Caki2 (cell line): ENCODE data around the gene RNF166. TPM values are rescaled to one million over a fixed set of nuclear protein-coding genes. Genes with fewer than 3 reads are reported as not detected.

Source experiments
- DNase-seq: peaks from one replicate; pipeline ENCODE4 v3.0.0-alpha.2; 2015; ENCODE audit warnings: low read depth
- in situ Hi-C: cut with HindIII; loops from 2 replicates; pipeline ENCODE4 v1.10.0; 2016; ENCODE audit warnings: low sequenced_read_pairs, low pct_unique_long_range_greater_than_20kb, mixed read lengths
- total RNA-seq: library from RNA; depleted of rRNA; stranded (reverse); fragments of >200 nt; shearing (Covaris generic); gene quantifications from 2 replicates; pipeline ENCODE4 v1.2.3, GENCODE V29; 2014; ENCODE audit warnings: low replicate concordance

Gene RNF166
- total RNA-seq, 1 experiment from 2014 or later: 24.4 TPM

DNA sequence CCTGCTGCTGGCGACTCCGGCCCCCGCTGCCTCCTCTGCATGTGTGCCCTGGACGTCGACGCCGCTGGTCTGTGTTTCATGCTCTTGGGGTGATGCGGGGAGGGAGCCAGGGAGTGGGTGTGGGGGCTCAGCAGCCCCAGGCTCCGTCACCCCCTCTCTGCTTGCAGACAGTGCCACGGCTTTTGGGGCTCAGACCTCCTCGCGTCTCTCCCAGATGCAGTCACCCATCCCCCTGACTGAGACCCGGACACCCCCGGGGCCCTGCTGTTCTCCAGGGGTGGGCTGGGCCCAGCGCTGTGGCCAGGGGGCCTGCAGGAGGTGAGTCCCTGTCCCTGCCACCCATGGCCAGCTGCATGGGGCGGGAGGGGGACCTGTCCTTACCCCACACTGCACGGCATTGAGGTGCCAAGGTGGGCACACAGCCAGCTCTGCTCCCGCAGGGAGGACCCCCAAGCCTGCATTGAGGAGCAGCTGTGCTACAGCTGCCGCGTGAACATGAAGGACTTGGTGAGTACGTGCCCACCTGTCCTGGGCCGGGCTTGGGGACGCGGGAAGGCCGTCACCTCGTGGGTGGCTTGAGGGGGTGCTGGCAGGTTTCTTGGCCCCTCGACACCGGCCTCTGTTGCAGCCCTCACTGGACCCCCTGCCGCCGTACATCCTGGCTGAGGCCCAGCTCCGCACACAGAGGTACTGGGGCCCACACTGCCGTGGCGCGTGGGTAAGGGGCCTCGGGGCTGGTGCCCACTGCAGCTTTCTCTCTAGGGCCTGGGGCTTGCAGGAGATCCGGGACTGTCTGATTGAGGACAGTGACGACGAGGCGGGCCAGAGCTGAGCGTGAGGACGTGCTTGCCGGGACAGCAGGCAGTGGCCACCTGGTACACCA, 8.5 kb upstream of the RNF166 start:
- in situ Hi-C loops: no loop called here
- no peak for DNase-seq

DNA sequence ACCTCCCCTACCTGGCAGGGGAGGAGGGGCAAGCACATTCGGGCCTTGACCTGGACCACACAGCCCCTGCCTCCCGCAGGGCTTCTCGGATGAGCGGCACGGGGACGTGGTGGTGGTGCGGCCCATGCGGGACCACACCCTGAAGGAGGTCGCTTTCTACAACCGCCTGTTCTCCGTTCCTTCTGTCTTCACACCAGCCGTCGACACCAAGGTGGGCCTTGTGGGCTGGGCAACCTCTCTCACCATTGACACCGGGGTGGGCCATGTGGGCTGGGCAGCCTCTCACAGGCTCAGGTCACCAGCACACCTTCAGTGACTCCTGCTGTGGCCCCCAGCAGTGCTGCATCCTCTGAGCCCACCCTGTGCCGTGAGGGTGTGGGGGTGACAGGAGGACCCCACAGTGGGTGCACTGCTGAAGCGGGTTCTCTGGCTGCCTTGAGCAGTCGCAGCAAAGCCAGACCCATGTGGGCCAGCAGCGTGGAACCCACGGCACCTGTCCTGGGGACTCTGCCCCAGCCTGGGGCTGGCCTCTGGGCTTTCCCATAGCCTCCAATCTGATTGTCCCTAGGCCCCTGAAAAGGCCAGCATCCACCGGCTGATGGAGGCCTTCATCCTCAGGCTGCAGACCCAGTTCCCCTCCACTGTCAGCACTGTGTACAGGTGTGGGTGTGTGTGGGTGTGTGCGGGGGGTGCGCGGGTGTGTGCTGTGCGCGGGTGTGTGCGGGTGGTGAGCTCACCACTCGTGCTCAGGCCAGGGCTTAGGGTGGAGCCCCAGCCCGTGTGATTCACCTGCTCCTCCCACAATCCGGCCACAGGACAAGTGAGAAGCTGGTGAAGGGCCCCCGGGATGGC, 7.6 kb upstream of the RNF166 start:
- DNase-seq: no peak
- in situ Hi-C loops: no loop called here

DNA sequence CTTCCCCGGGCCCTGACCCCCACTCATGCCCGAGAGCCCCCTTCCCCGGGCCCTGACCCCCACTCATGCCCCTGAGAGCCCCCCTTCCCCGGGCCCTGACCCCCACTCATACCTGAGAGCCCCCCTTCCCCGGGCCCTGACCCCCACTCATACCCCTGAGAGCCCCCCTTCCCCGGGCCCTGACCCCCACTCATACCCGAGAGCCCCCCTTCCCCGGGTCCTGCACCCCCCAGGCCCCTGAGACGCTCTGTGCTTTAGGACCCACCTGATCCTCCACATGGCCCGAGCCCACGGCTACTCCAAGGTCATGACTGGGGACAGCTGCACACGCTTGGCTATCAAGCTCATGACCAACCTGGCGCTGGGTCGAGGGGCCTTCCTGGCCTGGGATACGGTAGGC, 6.8 kb upstream of the RNF166 start:
- in situ Hi-C loops: no loop called here
- no peak for DNase-seq

DNA sequence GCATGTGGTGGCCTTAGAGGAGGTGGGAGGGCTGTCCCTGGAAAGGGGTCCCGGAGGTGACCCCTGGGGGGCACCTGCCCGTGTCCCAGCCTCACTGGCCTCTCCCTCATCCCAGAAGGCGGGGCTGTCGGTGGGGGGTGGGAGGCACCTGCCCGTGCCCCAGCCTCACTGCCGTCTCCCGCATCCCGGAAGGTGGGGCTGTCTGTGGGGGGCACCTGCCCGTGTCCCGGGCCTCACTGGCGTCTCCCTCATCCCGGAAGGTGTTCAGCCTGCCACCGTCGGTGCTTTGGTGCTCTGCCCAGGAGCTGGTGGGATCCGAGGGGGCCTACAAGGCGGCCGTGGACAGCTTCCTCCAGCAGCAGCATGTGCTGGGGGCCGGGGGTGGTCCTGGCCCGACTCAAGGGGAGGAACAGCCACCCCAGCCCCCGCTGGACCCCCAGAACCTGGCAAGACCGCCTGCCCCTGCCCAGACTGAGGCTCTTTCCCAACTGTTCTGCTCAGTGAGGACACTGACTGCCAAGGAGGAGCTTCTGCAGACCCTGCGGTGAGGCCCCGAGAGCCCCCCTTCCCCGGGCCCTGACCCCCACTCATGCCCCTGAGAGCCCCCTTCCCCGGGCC, 6.3 kb upstream of the RNF166 start:
- in situ Hi-C loops: no loop called here
- DNase-seq: no peak

GRCh38 chr16:88711750-88712340, 5.6 kb upstream of the RNF166 start:
- DNase-seq: no peak
- in situ Hi-C loops: no loop called here

DNA sequence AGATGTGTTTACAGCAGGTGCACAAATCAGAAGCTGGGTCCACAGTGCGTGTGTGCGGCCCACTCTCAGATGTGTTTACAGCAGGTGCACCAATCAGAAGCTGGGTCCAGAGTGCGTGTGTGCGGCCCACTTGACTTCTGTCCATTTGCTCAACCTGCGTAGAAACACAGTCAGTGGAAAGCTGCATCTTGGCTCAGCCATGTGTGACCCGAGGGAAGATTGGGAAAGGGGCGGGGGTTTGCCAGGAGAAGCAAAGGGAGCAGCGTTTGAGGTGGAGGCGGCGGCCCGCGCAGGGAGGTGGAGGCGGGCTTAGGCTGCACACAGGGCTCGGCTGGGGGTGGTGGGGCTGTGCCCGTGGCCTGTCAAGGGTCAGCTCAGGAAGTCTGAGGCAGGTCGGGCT, 4.3 kb upstream of the RNF166 start:
- in situ Hi-C loops: no loop called here

DNA sequence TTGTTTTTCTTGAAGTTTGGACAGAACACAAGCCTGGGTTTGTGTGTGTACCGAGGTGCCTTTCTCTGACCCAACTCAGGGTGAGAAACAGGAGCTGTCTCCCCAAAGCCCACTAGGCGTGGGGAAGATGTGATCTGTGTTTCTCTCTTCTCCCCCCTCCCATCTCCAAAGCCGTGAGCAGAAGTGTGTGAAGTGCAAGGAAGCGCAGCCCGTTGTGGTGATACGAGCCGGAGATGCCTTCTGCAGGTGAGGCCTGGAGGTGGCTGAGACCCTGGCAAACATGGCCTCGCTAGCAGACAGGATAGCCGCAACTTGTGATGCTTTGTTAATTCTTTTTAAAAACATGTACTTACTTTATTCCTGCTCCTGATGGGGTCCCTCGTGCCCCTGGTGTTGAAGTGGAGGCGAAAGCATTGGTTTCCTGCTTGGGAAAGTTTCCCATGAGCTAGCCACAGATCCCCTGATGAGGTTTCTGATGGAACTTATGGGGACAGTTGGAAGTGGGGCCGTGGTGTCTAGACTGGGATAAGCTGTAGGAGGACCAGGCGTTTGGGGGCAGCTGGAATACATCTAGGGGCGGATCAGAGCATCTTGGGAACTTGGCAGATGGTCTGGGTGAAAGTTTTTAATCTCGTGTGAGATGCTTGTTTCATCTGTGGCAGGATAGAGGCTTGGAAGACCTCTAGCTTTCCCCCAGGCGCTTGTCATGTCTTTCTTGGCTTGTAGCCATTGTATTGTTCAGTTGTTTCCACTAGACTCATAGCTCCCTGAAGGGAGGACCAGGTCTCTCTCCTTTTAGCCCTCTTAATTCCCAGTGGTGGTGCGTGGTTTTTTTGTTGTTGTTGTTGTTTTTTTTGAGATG, 988 bp upstream of the RNF166 start:
- in situ Hi-C loops: no loop called here
- no peak for DNase-seq

More for the DNA sequence above, 4.3 kb upstream of the RNF166 start:
- no peak for DNase-seq

GRCh38 chr16:88705801-88706228, 393 bp downstream of the RNF166 start:
- in situ Hi-C loops: no loop called here
- no peak for DNase-seq

DNA sequence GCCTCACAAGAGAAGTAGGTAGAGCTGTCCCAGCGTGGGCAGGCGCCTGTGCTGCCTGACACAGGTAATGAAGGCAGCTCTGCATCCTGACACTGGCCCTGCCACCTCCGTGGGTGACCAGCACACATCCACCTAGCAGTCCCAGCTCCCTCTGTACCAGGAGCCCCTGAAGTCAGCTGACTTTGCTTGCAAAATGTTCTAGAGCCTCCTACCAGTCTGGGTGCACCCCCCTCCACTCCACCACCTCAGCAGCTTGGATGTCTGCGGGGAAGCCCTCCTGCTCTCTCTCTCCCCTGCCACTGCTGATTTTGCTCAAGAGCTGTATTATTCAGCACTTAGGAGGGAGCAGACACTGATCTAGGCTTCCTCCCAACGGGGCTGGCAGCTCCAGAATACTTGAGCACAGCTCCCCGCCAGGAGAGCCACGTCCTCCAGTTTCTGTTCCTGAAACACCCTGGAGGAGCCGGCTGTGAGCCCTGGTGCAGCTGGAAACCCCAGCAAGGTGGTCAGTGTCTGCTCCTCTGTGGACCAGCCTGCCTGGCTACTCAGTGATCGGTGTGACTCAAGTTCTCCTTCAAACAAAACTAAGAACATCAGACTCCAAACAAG, 1.0 kb downstream of the RNF166 start:
- no peak for DNase-seq
- in situ Hi-C loops: no loop called here

DNA sequence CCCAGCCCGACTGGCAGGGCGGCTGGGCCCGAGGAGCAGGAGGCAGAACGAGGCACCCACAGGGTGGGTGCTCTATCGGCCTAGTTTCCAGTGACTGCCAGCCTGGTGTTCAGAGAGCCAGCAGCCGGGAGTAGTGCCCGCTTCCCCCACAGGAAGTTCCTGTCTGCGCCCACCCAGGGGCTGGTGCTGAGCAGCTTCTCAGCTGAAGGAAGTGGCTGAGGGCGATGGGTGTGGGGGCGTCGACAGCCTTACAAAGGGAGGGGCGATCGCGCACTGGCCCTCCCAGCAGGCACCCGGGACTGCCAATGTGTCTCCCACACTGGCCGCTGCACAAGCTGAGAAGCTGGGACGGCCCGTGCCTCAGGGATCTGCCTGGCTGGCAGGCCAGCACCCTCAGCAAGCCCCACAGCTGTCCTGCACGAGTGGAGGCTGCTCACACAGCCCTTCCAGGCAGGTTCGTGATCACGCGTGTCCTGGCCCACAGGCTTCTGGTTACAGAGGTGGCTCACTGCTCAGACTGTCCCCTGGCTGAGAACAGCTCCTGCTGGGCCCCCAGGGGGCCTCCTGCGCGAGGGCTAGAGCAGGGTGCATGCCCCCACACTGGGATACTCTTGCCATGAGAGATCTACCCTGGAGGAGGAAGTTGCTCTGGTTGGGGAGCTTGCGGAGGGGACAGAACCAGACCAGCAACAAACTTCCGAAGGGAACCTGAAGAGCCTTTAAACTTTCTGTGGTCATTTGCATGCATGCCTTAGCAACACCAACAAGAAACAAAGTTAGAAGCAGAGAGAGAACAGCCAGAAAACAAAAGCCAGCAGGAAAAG, 2.5 kb downstream of the RNF166 start:
- in situ Hi-C loops: no loop called here
- no peak for DNase-seq

DNA sequence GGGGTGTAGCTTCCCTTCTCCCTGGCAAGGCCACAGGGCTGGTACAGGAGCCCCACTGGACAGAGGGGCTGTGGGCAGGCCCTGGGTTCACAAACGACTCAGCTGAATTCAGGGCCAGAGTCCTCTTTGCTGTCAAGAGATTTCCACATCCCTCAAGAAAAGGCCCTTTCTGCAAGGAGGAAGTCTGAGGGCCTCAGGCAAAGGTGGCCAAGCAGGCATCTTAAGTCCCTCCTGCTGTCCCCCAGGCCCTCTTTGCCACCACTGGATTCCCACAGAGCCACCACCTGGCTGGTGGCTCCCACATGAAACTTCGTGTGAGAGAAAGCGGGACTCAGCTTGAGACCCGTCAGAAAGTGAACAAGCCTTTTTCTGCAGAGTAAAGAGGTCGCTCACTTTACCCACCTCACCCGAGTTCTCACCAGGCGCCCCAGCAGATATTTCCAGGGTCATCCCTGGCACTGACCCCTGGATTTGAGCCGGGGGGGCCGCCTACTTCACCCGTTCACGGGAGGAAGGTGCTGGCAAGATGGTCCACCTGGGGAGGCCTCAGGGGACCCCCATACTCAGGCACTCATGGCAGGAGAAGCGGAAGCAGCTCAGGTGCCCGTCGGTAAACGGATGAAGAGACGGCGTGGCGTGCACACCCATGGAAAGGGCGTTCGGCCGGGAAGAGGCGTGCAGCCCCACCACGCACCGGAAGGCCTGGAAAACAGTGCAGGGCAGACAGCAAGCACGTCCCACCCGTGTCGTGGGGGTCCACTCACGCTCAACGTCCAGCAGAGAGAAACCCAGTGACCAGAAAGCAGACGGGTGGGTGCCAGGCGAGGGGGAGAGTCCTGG, 3.6 kb downstream of the RNF166 start:
- in situ Hi-C loops: no loop called here
- no peak for DNase-seq

DNA sequence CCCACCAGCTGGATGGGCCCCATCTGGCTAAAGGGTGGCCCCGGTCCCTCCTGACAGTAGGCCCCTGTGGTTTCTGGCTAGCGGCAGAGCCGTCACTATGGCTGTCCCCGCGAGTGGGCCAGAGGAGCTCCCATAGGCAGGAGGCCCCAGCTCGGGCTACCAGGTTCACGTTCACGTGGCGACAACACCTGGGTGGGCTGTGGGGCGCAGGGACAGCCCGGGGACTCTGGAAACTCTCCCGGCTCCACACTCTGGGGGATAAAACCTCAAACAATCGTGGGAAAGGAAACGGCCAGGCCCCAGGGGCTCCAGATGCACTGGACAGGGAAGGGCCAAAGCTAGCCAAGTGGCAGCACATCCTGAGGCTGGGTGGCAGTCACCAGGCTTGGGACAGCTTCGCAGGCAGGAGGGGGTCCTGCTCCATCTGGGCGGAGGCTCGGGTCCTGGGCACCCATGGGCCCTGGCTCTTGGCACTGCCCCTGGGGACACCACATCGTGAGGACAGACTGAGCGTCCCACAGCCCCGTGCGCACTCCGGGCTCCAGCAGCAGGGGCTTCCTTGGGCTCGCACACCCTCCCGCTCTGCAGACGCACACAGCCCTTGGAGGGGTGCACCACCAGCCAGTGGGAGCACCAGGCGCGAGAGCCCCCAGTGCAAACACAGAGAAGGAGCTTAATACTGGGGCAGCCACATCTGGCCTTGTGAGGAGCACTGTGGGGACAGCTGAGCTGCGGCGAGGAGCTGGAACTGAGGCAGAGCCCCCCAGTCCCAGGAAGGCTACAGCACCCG, 4.4 kb downstream of the RNF166 start:
- in situ Hi-C loops: no loop called here
- no peak for DNase-seq

- in situ Hi-C loops: no loop called here
- DNase-seq: no peak
These were observed 5.3 kb downstream of the RNF166 start for GRCh38 chr16:88700636-88701482.

- in situ Hi-C loops: no loop called here
- no peak for DNase-seq
These were observed 5.9 kb downstream of the RNF166 start for GRCh38 chr16:88700322-88700635.
